COR-L47 (cell line): Measurements from ENCODE around the gene URM1.
"Not testable (repeated sequence)": the region's sequence is repeated elsewhere in the genome, so short reads cannot be mapped to it uniquely, and the experiment has no call there.

Experiments
- DNase-seq: peaks from one replicate; lab custom pipeline; 2025; lab: John Stamatoyannopoulos, UW

The URM1 gene

GRCh38 chr9:128370752-128371629, at the start of gene URM1:
TSS of gene URM1 (plus strand) at chr9:128371374. CDS start at chr9:128371381, 7 bp downstream.
- peak; percentile 85 for DNase-seq

DNA sequence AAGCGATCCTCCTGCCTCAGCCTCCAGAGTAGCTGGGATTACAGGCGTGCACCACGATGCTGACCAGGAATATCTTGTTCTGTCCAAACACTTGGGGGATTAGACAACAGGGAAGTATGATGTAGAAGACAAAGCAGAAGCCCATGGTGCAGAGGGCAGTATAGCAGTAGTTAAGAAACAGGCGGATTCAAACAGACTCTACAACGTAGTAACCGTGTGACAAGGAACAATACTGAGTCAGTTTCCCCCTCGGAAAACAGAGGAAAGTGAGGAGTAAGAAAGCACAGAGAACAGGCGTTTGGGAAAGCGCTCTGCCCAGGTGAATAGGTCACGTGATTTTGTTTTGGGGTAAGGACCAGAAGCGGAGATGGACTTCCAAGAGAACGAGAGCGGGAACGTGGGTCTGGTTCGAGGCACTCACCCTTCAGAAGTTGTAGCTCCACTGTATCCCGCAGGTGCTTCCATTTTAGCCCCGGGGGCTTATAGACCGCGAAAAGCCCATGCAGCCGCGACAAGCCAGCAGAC, 49.2 kb upstream of the URM1 start:
- DNase-seq: no peak

GRCh38 chr9:128322404-128323211, 48.6 kb upstream of the URM1 start, which contains the start of the genes COQ4 and TRUB2:
TSS of gene COQ4 (plus strand) at chr9:128322839. CDS start at chr9:128322859, 20 bp downstream.
TSS of gene TRUB2 (minus strand) at chr9:128322447. CDS start at chr9:128322408, 39 bp downstream.
- DNase-seq: peak; percentile 96

DNA sequence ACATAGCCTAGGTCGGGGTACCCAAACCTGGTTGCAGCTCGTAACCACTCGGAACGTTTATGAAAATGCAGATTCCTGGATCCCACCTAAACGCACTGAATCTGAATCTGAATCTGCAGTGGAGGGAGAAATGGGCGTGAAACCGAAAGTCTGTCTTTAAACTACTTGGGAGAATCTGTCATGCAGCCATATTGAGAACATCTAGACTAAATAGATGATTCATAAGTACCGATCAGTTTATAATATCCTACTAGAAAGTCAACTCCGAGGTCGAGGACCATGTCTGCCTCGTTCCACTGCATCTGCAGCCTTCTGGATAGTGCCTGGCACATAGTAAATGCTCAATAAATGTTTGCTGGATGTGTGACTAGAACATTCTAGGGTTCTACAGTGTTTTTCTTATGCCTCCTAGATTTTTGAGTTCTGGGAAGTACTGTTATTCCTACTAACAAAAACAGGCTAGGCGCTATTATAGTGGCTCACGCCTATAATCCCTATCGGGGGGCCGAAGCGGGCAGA, 47.9 kb upstream of the URM1 start:
- no peak for DNase-seq

DNA sequence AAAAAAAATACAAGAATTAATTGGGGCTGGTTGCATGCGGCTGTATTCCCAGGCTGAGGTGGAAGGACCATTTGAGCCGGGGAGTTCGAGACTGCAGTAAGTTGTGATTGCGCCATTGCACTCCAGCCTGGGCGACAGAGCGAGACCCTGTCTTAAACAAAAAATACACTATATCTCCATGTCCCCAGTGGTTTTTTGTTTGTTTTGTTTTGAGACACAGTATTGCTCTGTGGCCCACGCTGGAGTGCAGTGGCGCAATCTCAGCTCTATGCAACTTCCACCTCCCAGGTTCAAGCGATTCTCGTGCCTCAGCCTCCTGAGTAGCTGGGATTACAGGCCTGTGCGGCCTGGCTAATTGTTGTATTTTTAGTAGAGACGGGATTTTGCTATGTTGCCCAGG, 47.4 kb upstream of the URM1 start:
- DNase-seq: no peak

- no peak for DNase-seq
Observed at GRCh38 chr9:128324401-128324800, 46.8 kb upstream of the URM1 start.

GRCh38 chr9:128325629-128326028, 45.5 kb upstream of the URM1 start:
- DNase-seq: no peak

DNA sequence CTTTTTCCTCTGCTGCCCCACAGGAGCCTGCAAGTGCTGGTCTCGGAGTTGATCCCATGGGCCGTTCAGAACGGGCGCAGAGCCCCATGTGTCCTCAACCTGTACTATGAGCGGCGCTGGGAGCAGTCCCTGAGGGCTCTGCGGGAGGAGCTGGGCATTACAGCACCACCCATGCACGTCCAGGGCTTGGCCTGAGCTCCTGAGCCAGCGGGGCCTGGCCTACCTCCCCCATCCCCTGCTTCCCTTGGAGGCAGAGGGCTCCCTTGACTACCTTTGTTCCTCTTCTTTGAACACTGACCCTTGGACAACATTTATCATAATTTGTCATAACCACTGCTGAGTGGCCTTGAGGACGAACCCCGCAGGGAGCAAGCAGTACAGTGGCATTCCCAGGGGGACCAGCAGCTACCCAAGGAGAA, 37.7 kb upstream of the URM1 start:
- no peak for DNase-seq

GRCh38 chr9:128335161-128335560, 36.0 kb upstream of the URM1 start:
- DNase-seq: no peak

- DNase-seq: no peak
Observed at GRCh38 chr9:128335914-128336313, 35.3 kb upstream of the URM1 start.

DNA sequence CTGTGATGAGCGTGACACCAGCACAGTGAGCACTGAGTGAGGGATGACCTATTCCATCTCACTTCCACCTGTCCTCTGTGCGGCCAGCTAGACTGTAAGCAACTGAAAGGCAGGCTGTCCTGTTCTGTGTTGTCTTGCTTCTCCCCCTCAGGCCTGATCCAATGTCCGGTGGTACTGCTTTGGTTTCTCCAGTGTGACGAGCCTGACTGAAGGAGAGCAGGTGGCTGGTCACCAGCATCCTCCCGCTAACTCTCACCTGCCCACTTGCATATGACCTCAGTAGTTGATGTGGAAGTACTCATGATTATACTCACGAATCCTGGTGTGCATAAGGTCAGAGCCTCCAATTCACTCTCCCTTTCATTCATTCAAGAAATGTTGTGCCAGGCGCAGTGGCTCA, 33.2 kb upstream of the URM1 start:
- DNase-seq: no peak

GRCh38 chr9:128338852-128339614, 32.1 kb upstream of the URM1 start:
- not testable (repeated sequence) for DNase-seq

GRCh38 chr9:128339761-128340690, 31.1 kb upstream of the URM1 start, which contains the start of gene SLC27A4:
TSS of gene SLC27A4 (plus strand) at chr9:128340527. CDS start at chr9:128343133, 2,606 bp downstream.
- DNase-seq: peak; percentile 68

- no peak for DNase-seq
Observed at GRCh38 chr9:128340691-128341434, 30.3 kb upstream of the URM1 start.

DNA sequence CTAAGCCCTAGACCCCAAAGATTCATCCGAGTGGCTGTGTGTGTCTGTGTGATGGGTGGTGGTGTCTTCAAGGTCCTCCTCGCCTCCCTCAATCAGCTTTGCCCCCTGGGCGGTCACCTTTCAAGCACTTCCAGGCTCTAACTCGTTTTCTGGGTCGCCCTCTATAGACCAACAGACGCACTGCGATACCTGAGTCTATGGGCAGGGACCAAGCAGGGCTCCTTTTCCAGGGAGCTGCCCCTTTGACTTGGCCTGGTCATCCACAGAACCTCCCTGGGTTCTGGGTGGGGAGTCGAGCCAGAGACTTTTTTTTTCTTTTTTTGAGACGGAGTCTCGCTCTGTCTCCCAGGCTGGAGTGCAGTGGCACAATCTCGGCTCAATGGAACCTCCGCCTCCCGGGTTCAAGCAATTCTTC, 29.7 kb upstream of the URM1 start:
- peak; percentile 58 for DNase-seq

- no peak for DNase-seq
Observed at GRCh38 chr9:128342971-128343680, 28.0 kb upstream of the URM1 start.

GRCh38 chr9:128343855-128344254, 27.3 kb upstream of the URM1 start:
- no peak for DNase-seq

DNA sequence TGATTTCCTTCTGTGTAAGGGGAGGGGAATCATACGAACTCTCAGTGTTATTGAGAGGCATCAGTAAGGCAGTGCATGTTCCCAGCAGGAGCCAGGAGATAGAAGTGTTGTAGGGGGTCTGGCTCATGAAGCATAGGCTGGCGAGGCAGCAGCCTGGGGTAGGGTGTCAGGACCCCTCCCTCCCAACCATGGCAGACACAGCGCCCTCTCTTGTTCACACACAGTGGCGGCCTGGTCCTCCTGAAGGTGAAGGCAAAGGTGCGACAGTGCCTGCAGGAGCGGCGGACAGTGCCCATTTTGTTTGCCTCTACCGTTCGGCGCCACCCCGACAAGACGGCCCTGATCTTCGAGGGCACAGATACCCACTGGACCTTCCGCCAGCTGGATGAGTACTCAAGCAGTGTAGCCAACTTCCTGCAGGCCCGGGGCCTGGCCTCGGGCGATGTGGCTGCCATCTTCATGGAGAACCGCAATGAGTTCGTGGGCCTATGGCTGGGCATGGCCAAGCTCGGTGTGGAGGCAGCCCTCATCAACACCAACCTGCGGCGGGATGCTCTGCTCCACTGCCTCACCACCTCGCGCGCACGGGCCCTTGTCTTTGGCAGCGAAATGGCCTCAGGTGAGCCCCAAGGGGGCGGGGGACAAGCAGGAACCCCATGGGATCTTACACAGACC, 26.1 kb upstream of the URM1 start:
- no peak for DNase-seq
